T-helper 2 cell (primary cell): ENCODE data around the gene COL27A1.
"Not testable (repeated sequence)": the region's sequence is repeated elsewhere in the genome, so short reads cannot be mapped to it uniquely, and the experiment has no call there.

Source experiments
- DNase-seq, 5 experiments: peaks; one replicate each; pipeline versions ENCODE4 v3.0.0 to v3.0.0-alpha.2; 2012 to 2022

Gene COL27A1

DNA sequence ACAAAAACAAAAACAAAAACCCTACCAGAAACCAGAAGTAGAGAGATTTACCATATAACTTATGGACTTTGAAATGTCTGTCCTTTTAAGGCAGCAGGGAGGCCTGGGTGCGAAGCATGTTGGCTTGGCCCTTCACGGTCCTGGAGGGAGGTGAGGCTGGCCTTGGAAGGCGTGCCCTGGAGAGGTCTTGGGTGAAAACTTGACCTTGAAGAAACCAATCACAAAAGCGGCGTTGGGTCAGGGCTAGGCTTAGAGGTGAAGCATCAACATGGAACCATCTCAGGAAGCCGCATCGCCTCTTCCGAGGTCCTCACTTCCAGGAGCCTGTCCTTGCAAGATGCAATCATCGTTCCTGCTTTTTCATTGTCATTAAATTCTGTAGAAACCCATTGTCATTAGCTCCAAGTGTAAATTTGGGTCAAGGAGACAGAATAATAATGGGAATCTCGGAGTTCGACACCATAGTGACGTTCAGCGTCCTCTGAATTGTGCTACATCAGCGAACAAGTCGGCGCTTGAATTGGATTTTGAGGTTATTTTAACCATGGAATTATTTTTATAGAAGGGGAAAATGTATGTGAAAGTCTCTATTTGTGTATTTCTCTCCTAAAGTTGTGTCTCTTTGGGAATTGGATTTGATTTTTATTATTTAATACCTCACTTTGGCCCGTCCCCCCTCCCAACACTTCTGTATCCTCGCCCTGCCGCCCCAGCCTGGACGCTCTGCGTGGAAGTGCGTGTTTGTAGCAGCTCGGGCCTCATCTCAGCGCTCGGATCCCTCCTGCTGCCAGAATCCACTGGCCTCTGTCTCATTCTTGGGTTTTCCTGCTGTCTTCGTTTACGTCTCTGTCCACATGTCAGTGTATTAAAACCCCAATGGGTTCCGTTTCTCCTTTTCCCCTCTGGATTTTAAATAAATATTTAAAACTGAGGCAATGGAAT lies 156.5 kb downstream of the COL27A1 start:
- DNase-seq = no peak

DNA sequence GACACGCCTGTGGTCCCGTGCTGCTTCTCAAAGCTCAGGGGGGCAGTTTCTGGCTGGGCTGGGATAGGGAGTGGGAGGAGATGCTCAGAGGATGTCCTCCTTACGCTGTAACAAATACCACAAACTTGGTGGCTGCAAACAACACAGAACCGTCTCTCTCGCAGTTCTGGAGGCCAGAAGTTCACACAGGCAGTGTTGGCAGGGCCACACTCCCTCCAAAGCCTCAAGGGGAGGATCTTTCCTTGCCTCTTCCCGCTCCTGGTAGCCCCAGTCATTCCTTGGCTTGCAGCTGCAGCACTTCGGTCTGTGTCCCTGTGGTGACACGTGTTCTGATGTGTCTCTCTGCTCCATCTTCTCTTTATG lies 157.2 kb downstream of the COL27A1 start:
- DNase-seq = no peak

DNA sequence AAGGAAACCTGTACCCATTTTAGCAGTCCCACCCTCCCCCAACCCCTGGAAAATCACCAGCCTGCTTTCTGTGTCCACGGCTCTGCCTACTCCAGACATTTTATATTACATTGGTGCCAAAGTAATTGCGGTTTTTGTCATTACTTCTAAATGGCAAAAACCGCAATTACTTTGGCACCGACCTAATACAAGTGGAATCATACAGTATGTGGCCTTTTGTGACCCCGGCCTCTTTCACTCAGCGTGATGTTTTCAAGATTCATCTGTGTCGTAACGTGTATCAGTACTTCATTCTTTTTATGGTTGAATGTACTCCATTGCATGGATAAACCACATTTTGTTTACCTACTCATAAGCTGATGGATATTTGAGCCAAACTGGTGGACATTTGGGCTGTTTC lies 157.8 kb downstream of the COL27A1 start:
- no peak for DNase-seq

GRCh38 chr9:114314256-114314867 lies 159.0 kb downstream of the COL27A1 start:
- no peak for DNase-seq

DNA sequence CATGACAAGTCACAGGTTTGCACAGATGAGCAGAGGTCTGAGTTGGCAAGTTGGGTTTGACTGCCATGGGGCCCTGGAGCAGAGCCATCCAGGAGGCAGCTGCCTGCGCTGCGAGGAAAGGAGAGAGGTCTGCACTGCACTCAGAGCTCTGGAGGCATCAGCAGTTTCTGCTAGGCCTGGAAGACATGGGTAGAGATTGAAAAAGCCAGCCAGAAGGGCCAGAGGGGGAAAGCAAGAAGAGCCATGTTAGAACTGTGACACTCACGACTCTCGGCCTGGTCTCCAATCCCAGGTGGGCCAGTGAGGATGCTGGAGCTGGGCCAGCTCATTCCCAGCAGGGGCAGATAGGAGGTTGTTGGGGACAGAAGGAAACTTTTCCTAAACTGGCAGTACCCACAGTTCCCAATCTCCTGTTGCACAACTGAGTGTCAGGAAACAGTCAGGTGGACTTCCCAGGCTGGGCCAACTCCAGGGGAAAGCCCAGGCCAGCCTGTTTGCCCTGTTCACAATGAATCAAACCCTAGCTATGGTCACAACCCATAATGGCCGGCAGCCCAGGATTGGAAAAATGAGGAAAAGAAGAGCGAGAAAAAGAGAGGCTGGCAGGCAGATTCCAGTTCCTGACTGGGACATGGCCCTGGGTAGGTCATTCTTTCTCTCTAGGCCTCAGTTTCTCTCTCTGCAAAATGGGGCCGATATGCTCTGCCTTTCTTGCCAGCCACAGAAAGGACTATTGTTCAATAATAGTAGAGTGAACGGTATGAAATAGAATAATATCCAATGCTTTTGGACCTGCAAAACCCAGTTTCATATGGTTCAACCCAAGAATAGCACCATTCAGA lies 159.8 kb downstream of the COL27A1 start:
- DNase-seq = no peak

DNA sequence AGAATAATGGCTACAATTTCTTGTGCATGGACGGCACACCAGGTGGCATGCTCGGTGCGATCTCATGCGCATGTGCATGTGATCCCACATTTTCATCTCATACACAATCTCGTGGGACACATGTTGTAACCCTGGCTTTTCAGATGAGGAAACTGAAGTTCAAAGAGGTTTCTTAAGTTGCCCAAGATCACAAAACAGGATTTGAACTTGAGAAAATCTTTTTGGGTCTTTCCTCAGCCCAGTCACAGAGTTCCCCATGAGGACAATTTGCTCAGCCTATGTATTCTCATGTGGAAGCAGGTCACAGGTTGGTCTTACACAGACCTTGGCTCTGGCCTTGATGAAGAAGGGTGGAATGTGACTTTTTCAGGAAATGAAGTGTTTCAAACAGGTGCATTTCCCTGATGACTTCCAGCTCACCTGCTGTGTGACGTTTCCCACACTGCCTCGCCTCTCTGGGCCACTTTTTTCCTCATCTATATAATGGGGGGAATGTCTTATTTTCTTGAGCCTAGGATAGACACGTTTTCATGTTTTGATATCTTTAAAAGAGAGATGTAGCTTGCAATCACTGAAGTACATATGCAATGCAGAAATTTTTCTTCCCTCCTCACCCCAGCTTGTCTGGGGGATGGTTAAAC lies 160.5 kb downstream of the COL27A1 start:
- DNase-seq = no peak

GRCh38 chr9:114316605-114317230 lies 161.4 kb downstream of the COL27A1 start:
- DNase-seq = no peak

DNA sequence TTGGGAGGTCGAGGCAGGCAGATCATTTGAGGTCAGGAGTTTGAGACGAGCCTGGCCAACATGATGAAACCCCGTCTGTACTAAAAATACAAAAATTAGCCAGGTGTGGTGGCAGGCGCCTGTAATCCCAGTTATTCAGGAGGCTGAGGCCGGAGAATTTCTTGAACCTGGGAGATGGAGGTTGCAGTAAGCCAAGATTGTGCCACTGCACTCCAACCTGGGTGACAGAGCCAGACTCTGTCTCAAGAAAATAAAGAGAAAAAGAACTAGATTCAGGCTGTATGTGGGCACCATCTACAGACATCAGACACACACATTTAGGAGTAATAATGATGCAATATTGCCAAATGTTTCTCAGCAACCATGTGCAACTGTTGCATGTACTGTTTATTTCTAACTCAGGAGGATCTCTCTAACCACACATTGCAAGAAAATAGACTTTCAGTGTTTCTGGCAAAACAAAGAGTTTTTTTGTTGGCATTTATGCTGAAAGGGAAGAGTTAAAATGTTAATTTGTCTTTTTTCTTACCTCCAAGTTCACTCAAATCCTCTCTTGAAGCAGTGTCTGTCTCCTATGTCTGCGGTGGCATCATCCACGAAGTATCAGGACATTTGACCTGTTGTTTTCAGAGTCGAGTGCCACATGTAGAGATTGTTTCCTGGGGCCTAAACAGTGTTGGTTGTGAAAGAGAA lies 162.5 kb downstream of the COL27A1 start:
- DNase-seq = no peak

- DNase-seq = no peak
Measured at GRCh38 chr9:114318416-114318815, 163.1 kb downstream of the COL27A1 start.

GRCh38 chr9:114319147-114319546 lies 163.8 kb downstream of the COL27A1 start:
- no peak for DNase-seq

DNA sequence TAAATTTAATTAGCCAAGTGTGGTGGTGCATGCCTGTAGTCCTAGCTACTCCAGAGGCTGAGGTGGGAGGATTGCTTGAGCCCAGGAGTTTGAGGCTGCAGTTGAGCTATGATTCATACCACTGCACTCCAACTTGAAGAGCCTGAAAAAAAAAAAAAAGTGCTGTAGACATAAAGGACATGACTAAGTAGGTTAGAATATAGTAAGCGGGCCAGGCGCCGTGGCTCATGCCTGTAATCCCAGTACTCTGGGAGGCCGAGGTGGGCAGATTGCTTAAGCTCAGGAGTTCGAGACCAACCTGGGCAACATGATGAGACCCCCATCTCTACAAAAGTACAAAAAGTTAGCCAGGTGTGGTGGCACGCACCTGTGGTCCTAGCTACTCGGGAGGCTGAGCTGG lies 165.4 kb downstream of the COL27A1 start:
- DNase-seq = not testable (repeated sequence)

GRCh38 chr9:114321759-114322158 lies 166.4 kb downstream of the COL27A1 start:
- no peak for DNase-seq

DNA sequence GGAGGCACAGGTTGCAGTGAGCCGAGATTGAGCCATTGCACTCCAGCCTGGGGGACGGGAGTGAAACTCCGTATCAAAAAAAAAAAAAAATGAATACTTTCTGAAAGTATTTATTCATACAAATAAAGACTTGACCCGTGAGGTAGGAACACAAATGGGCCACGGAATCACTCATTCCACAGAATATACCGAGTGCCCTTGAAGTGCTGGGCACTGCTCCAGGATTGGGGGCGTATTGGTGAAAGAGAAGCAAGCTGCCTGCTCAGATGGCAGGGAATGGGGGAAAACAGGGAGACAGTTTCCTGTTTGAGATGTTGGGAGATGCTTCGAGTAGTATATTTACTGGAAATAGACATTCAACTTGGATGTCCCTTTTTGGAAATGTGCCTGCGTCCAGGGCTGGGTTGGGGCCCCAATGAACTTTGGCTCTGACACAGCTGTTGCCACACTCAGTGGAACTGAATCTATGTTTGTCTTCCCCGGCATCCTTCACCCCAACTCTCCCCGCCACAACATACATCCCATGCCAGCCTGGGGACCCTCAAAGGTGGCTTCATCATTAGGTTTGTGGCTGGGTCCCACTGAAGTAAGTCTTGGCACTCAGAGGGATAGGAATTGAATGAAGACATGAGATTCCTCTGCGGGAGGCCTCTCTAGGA lies 167.0 kb downstream of the COL27A1 start:
- DNase-seq = not testable (repeated sequence)

GRCh38 chr9:114322831-114323531 lies 167.6 kb downstream of the COL27A1 start, which contains the start of gene ORM1:
Gene ORM1 (plus strand): TSS chr9:114323098. CDS start chr9:114323134, 36 bp downstream.
- not testable (repeated sequence) for DNase-seq

- not testable (repeated sequence) for DNase-seq
Measured at GRCh38 chr9:114323849-114324248, 168.5 kb downstream of the COL27A1 start.

DNA sequence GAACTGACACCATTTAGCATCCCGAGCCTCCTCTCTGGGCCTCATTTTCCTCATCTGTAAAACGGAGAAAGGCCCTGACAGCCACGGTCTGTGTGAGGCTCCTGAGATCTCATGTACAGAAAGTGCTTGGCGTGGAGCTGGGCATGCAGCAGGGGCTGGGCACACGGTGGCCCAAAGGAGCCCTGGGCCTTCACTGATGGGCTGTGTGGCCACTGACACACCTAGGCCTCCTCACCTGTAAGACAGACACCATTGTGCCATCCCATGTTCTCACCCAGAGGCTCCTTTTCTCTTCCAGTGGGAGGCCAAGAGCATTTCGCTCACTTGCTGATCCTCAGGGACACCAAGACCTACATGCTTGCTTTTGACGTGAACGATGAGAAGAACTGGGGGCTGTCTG lies 169.2 kb downstream of the COL27A1 start:
- no peak for DNase-seq

- not testable (repeated sequence) for DNase-seq
Measured at GRCh38 chr9:114324965-114325364, 169.6 kb downstream of the COL27A1 start.

GRCh38 chr9:114325684-114326254 lies 170.4 kb downstream of the COL27A1 start:
- DNase-seq = not testable (repeated sequence)

GRCh38 chr9:114327749-114328148 lies 172.4 kb downstream of the COL27A1 start:
- DNase-seq = no peak

DNA sequence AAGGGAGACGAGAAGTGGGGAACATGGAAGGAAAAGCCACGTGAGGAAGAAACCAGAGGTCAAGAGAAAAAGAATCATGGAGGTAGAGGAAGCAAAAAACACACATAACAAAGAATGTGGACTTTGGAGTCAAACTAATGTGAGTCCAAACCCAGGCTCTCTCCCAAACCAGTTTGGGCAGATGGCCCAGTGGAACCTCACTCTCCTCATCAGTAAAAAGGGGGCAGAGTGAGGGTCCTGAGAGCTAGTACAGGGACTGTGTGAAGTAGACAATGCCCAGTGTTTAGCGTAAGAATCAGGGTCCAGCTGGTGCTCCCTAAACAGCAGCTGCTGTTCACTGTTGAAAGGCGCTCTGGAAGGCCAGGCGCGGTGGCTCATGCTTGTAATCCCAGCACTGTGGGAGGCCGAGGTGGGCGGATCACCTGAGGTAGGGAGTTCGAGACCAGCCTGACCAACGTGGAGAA lies 173.1 kb downstream of the COL27A1 start:
- DNase-seq = not testable (repeated sequence)
